ENCODE measurements around the gene FAM118B.

DNA sequence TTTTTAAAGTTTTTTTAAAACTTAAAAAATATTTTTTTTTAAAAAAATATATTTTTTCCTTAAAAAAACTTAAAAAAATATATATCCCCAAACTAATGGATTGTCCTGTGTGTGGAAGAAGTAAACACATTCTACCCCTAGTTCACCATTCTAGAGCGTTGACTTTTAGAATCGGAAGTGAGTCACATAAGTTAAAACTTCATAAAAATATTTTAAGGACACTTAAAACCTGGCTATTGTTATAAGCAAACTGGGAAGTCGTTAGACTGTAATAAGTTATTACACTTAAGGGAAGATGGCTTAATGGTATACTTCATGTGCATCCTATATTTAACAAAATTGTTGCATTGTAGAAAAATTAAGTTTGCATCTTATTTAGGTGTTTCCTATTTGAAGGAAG is 21.1 kb downstream of the FAM118B start:
- TF ChIP-seq CTCF (IDR thresholded peaks at IDR 0.05; ENCODE audit: insufficient read depth, low read length, poor library complexity, severe bottlenecking): no peak
- TF ChIP-seq EZH2phosphoT487 (conservative IDR thresholded peaks at IDR 0.05; ENCODE audit: low read length): no peak

All from SU-DHL-6 (cell line).